SK-N-SH treated with all-trans-retinoic acid at 6 μM for 48 hours (cell line): ENCODE results near the gene RTN4R.

Experiments
- ATAC-seq: fragments of 200-7000 bp; cut with Tn5 transposase; 3 replicates; pipeline ENCODE4 v1.9.1; 2020; ENCODE audit warnings: mild to moderate bottlenecking, moderate library complexity
- BACH2 ChIP-seq: fragments of 250-450 bp; sonication (Bioruptor Pico); IDR thresholded peaks from 2 replicates; pipeline ENCODE4 v1.9.0; 2021; ENCODE audit warnings: mild to moderate bottlenecking, borderline replicate concordance
- CREB5 ChIP-seq: fragments of 250-450 bp; sonication (Bioruptor Pico); IDR thresholded peaks from 2 replicates; pipeline ENCODE4 v1.5.1; 2020; ENCODE audit warnings: low read depth, mild to moderate bottlenecking, moderate library complexity
- CSDC2 ChIP-seq: fragments of 250-450 bp; sonication (Bioruptor Pico); IDR thresholded peaks from 2 replicates; pipeline ENCODE4 v1.5.0; 2020; ENCODE audit warnings: mild to moderate bottlenecking, moderate library complexity
- CSRNP3 ChIP-seq: fragments of 250-450 bp; sonication (Bioruptor Pico); IDR thresholded peaks from 2 replicates; pipeline ENCODE4 v1.5.1; 2021; ENCODE audit warnings: mild to moderate bottlenecking, moderate library complexity
- ESRRG ChIP-seq: fragments of 250-450 bp; sonication (Bioruptor Pico); IDR thresholded peaks from 2 replicates; pipeline ENCODE4 v1.6.1; 2021; ENCODE audit warnings: mild to moderate bottlenecking
- GLIS3 ChIP-seq: fragments of 250-450 bp; sonication (Bioruptor Pico); IDR thresholded peaks from 2 replicates; pipeline ENCODE4 v1.5.0; 2020; ENCODE audit warnings: mild to moderate bottlenecking, moderate library complexity
- OSR1 ChIP-seq: fragments of 250-450 bp; sonication (Bioruptor Pico); IDR thresholded peaks from 2 replicates; pipeline ENCODE4 v1.8.0; 2022; ENCODE audit warnings: moderate library complexity, mild to moderate bottlenecking, inconsistent platforms
- PATZ1 ChIP-seq: fragments of 250-450 bp; sonication (Bioruptor Pico); IDR thresholded peaks from 2 replicates; pipeline ENCODE4 v1.8.0; 2020; ENCODE audit warnings: mild to moderate bottlenecking, moderate library complexity, borderline replicate concordance
- POU6F1 ChIP-seq: fragments of 250-450 bp; sonication (Bioruptor Pico); IDR thresholded peaks from 2 replicates; pipeline ENCODE4 v1.8.0; 2021; ENCODE audit warnings: low read depth, mild to moderate bottlenecking, moderate library complexity, borderline replicate concordance
- RARB ChIP-seq: fragments of 250-450 bp; sonication (Bioruptor Pico); IDR thresholded peaks from 2 replicates; pipeline ENCODE4 v1.8.0; 2021; ENCODE audit warnings: mild to moderate bottlenecking, moderate library complexity
- ZFP3 ChIP-seq: fragments of 250-450 bp; sonication (Bioruptor Pico); IDR thresholded peaks from 2 replicates; pipeline ENCODE4 v1.5.0; 2020; ENCODE audit warnings: mild to moderate bottlenecking, moderate library complexity
- ZFP30 ChIP-seq: fragments of 450-650 bp; formaldehyde crosslinking; IDR thresholded peaks from 2 replicates; pipeline ENCODE4 v1.5.0; 2022; ENCODE audit warnings: mild to moderate bottlenecking, moderate library complexity
- ZNF565 ChIP-seq: fragments of 450-650 bp; formaldehyde crosslinking; conservative IDR thresholded peaks from 2 replicates; pipeline ENCODE4 v1.5.0; 2020; ENCODE audit warnings: low read depth, mild to moderate bottlenecking, moderate library complexity
- ZNF70 ChIP-seq: fragments of 450-650 bp; formaldehyde crosslinking; IDR thresholded peaks from 2 replicates; pipeline ENCODE4 v1.5.0; 2020; ENCODE audit warnings: mild to moderate bottlenecking, moderate library complexity
- ZNF8 ChIP-seq: fragments of 450-650 bp; formaldehyde crosslinking; IDR thresholded peaks from 2 replicates; pipeline ENCODE4 v1.5.0; 2020; ENCODE audit warnings: mild to moderate bottlenecking, moderate library complexity
- TF ChIP-seq, protein P1 (sequence below): fragments of 250-450 bp; sonication (Bioruptor Pico); IDR thresholded peaks from 2 replicates; pipeline ENCODE4 v1.5.0; 2020; ENCODE audit warnings: mild to moderate bottlenecking, moderate library complexity

RTN4R gene

GRCh38 chr22:20291249-20291586 is 23.1 kb upstream of the RTN4R start:
- ATAC-seq: no peak
- TF ChIP-seq ZFP30 (CRISPR knock-in tag) (no peak), CSRNP3 (CRISPR knock-in tag) (no peak), ZNF8 (CRISPR knock-in tag) (no peak), GLIS3 (CRISPR knock-in tag) (no peak), CREB5 (CRISPR knock-in tag) (no peak), PATZ1 (CRISPR knock-in tag) (no peak), ZNF70 (CRISPR knock-in tag) (no peak), BACH2 (CRISPR knock-in tag) (no peak), RARB (CRISPR knock-in tag) (no peak), OSR1 (CRISPR knock-in tag) (no peak)
- TF ChIP-seq, all 23 proteins: peak for 0

DNA sequence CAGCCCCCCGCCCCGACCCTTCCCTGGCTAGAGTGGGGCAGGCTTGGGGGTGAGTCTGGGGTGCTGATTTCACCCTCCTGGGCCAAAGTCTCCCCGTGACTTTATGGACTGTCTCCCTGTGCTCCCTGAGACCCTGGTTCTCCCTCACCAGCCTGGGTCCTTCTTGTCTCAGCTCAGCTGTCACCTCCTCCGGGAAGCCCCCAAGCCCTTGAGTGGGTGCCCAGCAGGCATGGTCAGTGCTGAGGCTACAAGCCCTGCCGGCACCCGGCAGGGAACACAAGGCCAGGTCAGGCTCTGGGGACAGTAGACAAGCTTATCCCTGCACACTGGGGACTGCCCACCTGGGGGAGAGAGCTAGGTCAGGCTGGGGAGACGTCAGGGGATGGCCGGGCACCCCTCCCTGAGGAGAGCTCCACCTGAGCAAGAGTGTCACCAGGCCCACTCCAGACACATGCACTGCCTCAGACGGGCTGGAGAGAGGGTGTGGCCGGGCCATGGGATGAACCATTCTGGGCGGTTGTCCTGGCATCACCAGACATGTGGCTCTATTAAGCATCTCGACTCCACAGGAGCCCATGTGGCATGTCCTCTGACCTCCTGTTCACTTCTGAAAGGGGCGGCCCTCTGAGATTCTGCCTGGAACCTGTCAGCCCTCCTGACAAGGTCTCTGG is 22.6 kb upstream of the RTN4R start:
- no peak for ATAC-seq
- TF ChIP-seq ESRRG (CRISPR knock-in tag): no peak
- no peak for TF ChIP-seq PATZ1 (CRISPR knock-in tag)
- no peak for TF ChIP-seq ZNF70 (CRISPR knock-in tag)
- no peak for TF ChIP-seq ZNF8 (CRISPR knock-in tag)
- no peak for TF ChIP-seq OSR1 (CRISPR knock-in tag)
- no peak for TF ChIP-seq CREB5 (CRISPR knock-in tag)
- no peak for TF ChIP-seq ZNF565 (CRISPR knock-in tag)
- TF ChIP-seq RARB (CRISPR knock-in tag): no peak
- no peak for TF ChIP-seq GLIS3 (CRISPR knock-in tag)
- TF ChIP-seq POU6F1 (CRISPR knock-in tag): no peak
- no peak for TF ChIP-seq CSDC2 (CRISPR knock-in tag)
- TF ChIP-seq, all 23 proteins: peak for 0

- no peak for ATAC-seq
- TF ChIP-seq, protein P1, sequence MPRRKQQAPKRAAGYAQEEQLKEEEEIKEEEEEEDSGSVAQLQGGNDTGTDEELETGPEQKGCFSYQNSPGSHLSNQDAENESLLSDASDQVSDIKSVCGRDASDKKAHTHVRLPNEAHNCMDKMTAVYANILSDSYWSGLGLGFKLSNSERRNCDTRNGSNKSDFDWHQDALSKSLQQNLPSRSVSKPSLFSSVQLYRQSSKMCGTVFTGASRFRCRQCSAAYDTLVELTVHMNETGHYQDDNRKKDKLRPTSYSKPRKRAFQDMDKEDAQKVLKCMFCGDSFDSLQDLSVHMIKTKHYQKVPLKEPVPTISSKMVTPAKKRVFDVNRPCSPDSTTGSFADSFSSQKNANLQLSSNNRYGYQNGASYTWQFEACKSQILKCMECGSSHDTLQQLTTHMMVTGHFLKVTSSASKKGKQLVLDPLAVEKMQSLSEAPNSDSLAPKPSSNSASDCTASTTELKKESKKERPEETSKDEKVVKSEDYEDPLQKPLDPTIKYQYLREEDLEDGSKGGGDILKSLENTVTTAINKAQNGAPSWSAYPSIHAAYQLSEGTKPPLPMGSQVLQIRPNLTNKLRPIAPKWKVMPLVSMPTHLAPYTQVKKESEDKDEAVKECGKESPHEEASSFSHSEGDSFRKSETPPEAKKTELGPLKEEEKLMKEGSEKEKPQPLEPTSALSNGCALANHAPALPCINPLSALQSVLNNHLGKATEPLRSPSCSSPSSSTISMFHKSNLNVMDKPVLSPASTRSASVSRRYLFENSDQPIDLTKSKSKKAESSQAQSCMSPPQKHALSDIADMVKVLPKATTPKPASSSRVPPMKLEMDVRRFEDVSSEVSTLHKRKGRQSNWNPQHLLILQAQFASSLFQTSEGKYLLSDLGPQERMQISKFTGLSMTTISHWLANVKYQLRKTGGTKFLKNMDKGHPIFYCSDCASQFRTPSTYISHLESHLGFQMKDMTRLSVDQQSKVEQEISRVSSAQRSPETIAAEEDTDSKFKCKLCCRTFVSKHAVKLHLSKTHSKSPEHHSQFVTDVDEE: no peak
- TF ChIP-seq PATZ1 (CRISPR knock-in tag) (no peak), POU6F1 (CRISPR knock-in tag) (no peak), BACH2 (CRISPR knock-in tag) (no peak), GLIS3 (CRISPR knock-in tag) (no peak), CSRNP3 (CRISPR knock-in tag) (no peak), ZFP3 (CRISPR knock-in tag) (no peak)
These were observed 21.9 kb upstream of the RTN4R start for GRCh38 chr22:20290045-20290392.
